Peyer's patch (tissue), 4 donors: ENCODE measurements around the gene NDUFB4. TPM values are rescaled to one million over a fixed set of nuclear protein-coding genes. Genes with fewer than 3 reads are reported as not detected.
A peak's percentile ranks its signal among the peaks of the same experiment; 100 is the strongest.

ENCODE experiments used
- DNase-seq, 3 donors: peaks; one replicate each; pipeline ENCODE4 v3.0.0-alpha.2; 2017 to 2019
- H3K27ac ChIP-seq, 4 donors: fragments of 200-600 bp; sonication (generic); one replicate each; pipeline ENCODE4 v1.5.1; 2016 to 2019
- H3K27me3 ChIP-seq, 2 donors: fragments of 200-600 bp; sonication (generic); one replicate each; pipeline ENCODE4 v1.5.1; 2019
- H3K36me3 ChIP-seq, 3 donors: fragments of 200-600 bp; sonication (generic); one replicate each; pipeline ENCODE4 v1.5.1; 2016 to 2019
- H3K4me1 ChIP-seq, 4 donors: fragments of 200-600 bp; sonication (generic); one replicate each; pipeline ENCODE4 v1.5.1; 2016 to 2019
- H3K4me3 ChIP-seq, 4 donors: fragments of 200-600 bp; sonication (generic); 1 replicate in 3 of 4; 2 replicates in 1 of 4; pipeline ENCODE4 v1.5.1; 2016 to 2019; ENCODE audit warnings: mild to moderate bottlenecking in 1 of 4
- H3K9me3 ChIP-seq, 4 donors: fragments of 200-600 bp; sonication (generic); one replicate each; pipeline ENCODE4 v1.5.1; 2016 to 2019; ENCODE audit warnings: mild to moderate bottlenecking in 1 of 4
- POLR2A ChIP-seq, 2 donors: fragments of 450-650 bp; IDR thresholded peaks; one replicate each; pipeline ENCODE4 v1.5.1; 2017; ENCODE audit warnings: antibody characterized with exemption in 2 of 2, mild to moderate bottlenecking in 2 of 2, moderate library complexity in 2 of 2
- total RNA-seq, 4 donors: library from RNA; depleted of rRNA; stranded (reverse); fragments of >200 nt; gene quantifications; one replicate each; pipeline ENCODE4 v1.1.0, GENCODE V29; 2016
- TF ChIP-seq, protein P1 (sequence below), 6 experiments: fragments of 450-650 bp in 4 of 6; fragments of 200-600 bp in 2 of 6; sonication (generic) in 1 of 6; IDR thresholded peaks; one replicate each; pipeline ENCODE4 v1.5.1; 2017 to 2019; ENCODE audit warnings: antibody characterized with exemption in 6 of 6, mild to moderate bottlenecking in 3 of 6, moderate library complexity in 1 of 6

The NDUFB4 gene
- total RNA-seq, 4 donors from 2014 or later: 43.7 to 156 (median 79.6) TPM

DNA sequence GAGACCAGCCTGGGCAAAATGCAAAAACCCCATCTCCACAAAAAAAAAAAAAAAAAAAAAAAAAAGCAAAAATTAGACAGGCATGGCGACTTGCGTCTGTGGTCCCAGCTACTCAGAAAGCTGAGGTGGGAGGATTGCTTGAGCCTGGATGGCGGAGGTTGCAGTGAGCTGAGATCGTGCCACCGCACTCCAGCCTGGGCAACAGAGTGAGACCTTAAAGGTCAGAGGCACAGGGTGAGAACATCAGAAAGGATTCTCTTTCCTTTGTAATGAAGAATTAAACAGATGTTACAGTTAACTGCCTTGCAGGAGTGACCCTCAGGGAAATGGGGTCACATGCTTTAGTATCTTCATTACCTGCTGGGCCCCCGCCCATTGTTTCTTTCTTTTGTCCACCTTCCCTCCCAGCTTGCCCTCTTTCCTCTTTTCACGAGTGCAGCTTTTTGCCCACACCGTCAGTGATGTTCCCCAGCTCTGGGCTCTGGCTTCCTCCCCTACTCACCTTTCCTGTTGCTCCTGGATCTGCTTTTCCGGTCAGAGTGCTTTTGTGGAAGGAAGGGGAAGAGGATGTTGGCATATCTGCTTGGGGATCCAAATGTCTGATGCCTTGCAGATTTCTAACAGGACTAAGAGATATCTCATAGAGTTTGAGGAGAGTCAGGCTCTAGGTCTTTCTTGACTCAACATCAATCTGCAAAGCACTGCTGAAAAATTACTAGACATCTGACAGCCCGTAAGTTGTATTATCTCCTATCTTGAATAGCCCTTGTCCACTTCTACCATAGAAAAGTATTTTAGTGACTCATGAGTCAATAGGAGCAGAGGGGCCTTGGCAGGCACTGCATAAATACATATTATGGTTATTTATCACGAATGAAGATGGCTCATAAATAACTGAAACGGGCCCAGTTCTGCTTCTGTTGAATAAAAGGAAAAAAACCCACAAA lies 35.6 kb upstream of the NDUFB4 start:
- Histone ChIP-seq H3K4me1 (peaks cover 0 to 15% (median 3%) of the 10 kb centered on the region in 4 donors), H3K36me3 (no peaks in the 10 kb centered on the region), H3K27ac (no peak overlapping the region), H3K27me3 (no peaks in the 10 kb centered on the region), H3K9me3 (no peaks in the 10 kb centered on the region), H3K4me3 (no peak overlapping the region)
- TF ChIP-seq, protein P1, sequence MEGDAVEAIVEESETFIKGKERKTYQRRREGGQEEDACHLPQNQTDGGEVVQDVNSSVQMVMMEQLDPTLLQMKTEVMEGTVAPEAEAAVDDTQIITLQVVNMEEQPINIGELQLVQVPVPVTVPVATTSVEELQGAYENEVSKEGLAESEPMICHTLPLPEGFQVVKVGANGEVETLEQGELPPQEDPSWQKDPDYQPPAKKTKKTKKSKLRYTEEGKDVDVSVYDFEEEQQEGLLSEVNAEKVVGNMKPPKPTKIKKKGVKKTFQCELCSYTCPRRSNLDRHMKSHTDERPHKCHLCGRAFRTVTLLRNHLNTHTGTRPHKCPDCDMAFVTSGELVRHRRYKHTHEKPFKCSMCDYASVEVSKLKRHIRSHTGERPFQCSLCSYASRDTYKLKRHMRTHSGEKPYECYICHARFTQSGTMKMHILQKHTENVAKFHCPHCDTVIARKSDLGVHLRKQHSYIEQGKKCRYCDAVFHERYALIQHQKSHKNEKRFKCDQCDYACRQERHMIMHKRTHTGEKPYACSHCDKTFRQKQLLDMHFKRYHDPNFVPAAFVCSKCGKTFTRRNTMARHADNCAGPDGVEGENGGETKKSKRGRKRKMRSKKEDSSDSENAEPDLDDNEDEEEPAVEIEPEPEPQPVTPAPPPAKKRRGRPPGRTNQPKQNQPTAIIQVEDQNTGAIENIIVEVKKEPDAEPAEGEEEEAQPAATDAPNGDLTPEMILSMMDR (IDR thresholded peaks at IDR 0.05): no peak
- no peak for TF ChIP-seq POLR2A (IDR thresholded peaks at IDR 0.05)
- DNase-seq: no peak

DNA sequence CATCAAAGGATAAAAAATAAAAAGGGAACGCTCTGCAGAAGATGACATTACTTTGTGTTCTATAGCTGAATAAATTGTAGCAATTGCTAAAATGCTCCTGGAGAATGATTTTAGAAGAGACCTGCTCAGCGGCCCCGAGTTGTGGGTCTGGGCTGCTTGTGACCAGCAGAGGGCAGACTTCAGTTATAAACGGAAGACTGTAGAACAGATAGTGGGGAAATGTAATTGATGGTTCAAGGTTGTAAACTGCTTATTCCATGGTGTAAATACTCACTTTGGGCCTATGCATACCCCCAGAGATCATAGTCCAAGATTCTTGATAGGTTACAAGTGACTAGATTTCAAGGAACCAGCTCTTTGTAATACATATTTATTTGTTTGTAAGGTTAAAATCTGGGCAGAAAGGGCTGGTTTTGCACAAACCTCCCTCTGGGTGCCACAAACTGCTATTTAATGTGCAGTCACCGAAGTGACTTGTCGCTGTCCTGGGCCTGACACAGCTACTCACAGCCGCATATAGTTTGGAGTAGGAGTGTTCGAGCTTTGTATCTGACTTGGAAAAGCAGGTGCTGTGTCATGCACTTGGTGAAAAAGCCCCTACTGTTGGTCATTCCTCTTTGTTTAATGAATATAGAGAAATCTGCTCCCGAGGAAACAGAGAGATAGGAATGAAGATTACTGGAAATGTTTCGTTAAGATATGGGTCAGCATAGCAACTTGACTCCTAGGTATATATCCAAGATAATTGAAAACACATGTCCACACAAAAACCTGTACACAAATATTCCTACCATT lies 34.7 kb upstream of the NDUFB4 start:
- Histone ChIP-seq H3K4me3 (no peak overlapping the region), H3K9me3 (no peaks in the 10 kb centered on the region), H3K4me1 (peaks cover 0 to 11% (median 3%) of the 10 kb centered on the region in 4 donors), H3K27me3 (no peaks in the 10 kb centered on the region), H3K36me3 (no peaks in the 10 kb centered on the region), H3K27ac (no peak overlapping the region)
- TF ChIP-seq POLR2A (IDR thresholded peaks at IDR 0.05): no peak
- TF ChIP-seq, protein P1 (IDR thresholded peaks at IDR 0.05): peak; percentile 39 to 85 (median 75)
- DNase-seq: peak; percentile 64 to 89 (median 68)

DNA sequence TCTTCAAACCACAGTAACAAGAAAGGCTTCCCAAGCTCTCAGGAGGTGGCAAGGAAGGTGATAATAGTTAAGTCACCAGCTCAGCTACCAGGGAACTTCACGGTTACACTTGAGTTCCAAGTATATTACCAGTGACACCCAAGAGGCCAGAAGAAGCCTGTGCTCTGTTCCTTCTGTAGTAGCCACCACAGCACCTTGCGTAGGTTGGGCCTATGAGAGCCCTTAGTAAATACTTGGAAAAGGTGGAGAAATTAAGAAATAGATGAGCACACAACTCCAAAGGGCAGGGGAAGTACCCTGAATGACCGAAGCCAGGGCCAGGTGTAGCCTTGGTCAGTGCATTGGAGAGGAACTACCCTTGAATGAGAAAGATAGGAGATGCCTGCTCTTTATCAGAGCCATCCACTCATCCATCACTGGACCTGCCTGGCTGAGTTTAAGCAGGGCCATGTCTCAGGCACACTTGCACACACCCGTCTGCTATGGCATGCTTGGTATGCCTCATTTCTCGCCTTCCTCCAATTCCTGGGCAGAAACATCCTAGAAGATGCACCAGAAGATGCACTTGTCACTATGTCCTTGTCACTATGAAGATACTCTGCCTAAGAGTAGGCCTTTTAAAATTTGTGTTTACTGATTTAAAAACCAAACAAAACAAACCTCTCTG lies 32.6 kb upstream of the NDUFB4 start:
- Histone ChIP-seq H3K27ac (no peak overlapping the region), H3K27me3 (no peaks in the 10 kb centered on the region), H3K4me1 (peaks cover 0 to 10% (median 3%) of the 10 kb centered on the region in 4 donors), H3K36me3 (no peaks in the 10 kb centered on the region), H3K9me3 (no peaks in the 10 kb centered on the region), H3K4me3 (no peak overlapping the region)
- no peak for DNase-seq
- TF ChIP-seq, protein P1 (IDR thresholded peaks at IDR 0.05): no peak
- no peak for TF ChIP-seq POLR2A (IDR thresholded peaks at IDR 0.05)

DNA sequence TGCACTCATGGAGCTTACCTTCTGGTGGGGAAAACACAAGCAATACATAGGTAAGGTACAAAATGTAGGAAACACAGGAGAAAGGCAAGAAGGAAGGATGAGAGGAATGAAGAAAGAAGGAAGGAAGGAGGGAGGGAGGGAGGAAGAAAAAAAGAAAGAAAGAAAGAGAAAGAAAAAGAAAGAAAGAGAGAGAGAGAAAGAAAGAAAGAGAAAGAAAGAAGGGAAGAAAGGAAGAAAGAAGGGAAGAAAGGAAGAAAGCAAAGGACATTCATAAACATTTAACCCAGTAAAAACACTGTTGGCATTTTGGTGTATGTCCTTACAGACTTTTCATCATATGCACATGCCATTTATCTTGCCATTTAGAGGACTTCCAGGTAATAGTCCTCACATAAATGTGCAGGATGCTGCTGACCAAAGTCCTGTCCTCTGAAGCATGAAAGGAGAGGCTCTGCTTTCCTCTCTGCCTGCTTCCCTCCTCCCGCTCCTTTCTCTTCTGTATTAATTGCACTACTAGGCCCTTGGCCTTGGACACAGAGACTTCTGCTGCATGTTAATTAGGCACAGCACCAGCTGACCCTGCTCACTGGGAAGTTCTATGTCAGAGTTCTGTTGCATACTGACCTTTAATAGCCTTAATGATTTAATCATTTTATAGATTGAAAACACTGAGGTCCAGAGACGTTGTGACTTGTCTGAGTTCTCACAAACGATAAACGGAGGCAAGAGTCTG lies 29.7 kb upstream of the NDUFB4 start:
- no peaks in the 10 kb centered on the region for H3K9me3 ChIP-seq
- no peaks in the 10 kb centered on the region for H3K36me3 ChIP-seq
- H3K4me3 ChIP-seq: no peak overlapping the region
- no peak for DNase-seq
- H3K27ac ChIP-seq: no peak overlapping the region
- H3K4me1 ChIP-seq: peaks cover 0 to 4% (median 0%) of the 10 kb centered on the region in 4 donors
- TF ChIP-seq, protein P1 (IDR thresholded peaks at IDR 0.05): no peak
- TF ChIP-seq POLR2A (IDR thresholded peaks at IDR 0.05): no peak
- H3K27me3 ChIP-seq: no peaks in the 10 kb centered on the region
